Smooth muscle cell (in vitro differentiated cells): Measurements from ENCODE around the gene NME8. TPM values are rescaled to one million over a fixed set of nuclear protein-coding genes. Genes with fewer than 3 reads are reported as not detected.

ENCODE experiments used
- DNase-seq: peaks from one replicate; lab custom pipeline; 2025; ENCODE audit not compliant: unreplicated experiment; lab: John Stamatoyannopoulos, UW
- H2AFZ ChIP-seq: fragments of 200-600 bp; sonication (generic); 2 replicates; pipeline ENCODE4 v1.6.0; 2016; ENCODE audit warnings: antibody characterized with exemption, low read depth, mild to moderate bottlenecking
- H3F3A ChIP-seq: fragments of 200-600 bp; sonication (generic); 2 replicates; pipeline ENCODE4 v1.6.0; 2017; ENCODE audit warnings: antibody characterized with exemption, low read depth
- H3K27ac ChIP-seq: fragments of 200-600 bp; sonication (generic); 2 replicates; pipeline ENCODE4 v1.5.1; 2016; ENCODE audit warnings: low read depth, mild to moderate bottlenecking
- H3K27me3 ChIP-seq: fragments of 200-600 bp; sonication (generic); 2 replicates; pipeline ENCODE4 v1.6.1; 2016; ENCODE audit warnings: low read depth, mild to moderate bottlenecking
- H3K36me3 ChIP-seq: fragments of 200-600 bp; sonication (generic); 2 replicates; pipeline ENCODE4 v1.5.1; 2016; ENCODE audit warnings: low read depth
- H3K4me1 ChIP-seq: fragments of 200-600 bp; sonication (generic); 2 replicates; pipeline ENCODE4 v1.5.1; 2016; ENCODE audit warnings: low read depth
- H3K4me2 ChIP-seq: fragments of 200-600 bp; sonication (generic); 2 replicates; pipeline ENCODE4 v1.6.0; 2016; ENCODE audit warnings: mild to moderate bottlenecking
- H3K4me3 ChIP-seq: fragments of 200-600 bp; sonication (generic); 2 replicates; pipeline ENCODE4 v1.5.1; 2016; ENCODE audit warnings: mild to moderate bottlenecking
- H3K79me2 ChIP-seq: fragments of 200-600 bp; sonication (generic); 2 replicates; pipeline ENCODE4 v1.6.0; 2016; ENCODE audit warnings: low read depth, mild to moderate bottlenecking
- H3K9ac ChIP-seq: fragments of 200-600 bp; sonication (generic); 2 replicates; pipeline ENCODE4 v1.6.0; 2016; ENCODE audit warnings: low read depth
- H3K9me3 ChIP-seq: fragments of 200-600 bp; sonication (generic); replicated peaks from 2 replicates; pipeline ENCODE4 v1.5.1; 2016; ENCODE audit warnings: low read depth
- H4K20me1 ChIP-seq: fragments of 200-600 bp; sonication (generic); 2 replicates; pipeline ENCODE4 v1.6.0; 2016; ENCODE audit warnings: low read depth
- WGBS: methylation state at CpG from one replicate; pipeline ENCODE4 v1.1.7; 2016; ENCODE audit warnings: low lambda C conversion rate; 5-methylcytosine and 5-hydroxymethylcytosine counted together
- polyA plus RNA-seq: library from polyadenylated mRNA; unstranded; fragments of >200 nt; fragmentation: Nextera tagmentation; extraction: Ambion mirVana; gene quantifications from 2 replicates; pipeline ENCODE4 v1.2.1, GENCODE V29; 2016
- total RNA-seq: library from RNA; depleted of rRNA; stranded (reverse); fragments of >200 nt; gene quantifications from 2 replicates; pipeline ENCODE4 v1.2.3, GENCODE V29; 2014
- TF ChIP-seq, protein P1 (sequence below): fragments of 200-600 bp; sonication (generic); IDR thresholded peaks from 2 replicates; pipeline ENCODE4 v1.5.1; 2017; ENCODE audit warnings: borderline replicate concordance, mild to moderate bottlenecking, antibody characterized with exemption; ENCODE audit not compliant: insufficient read depth, poor library complexity, severe bottlenecking

NME8 gene
- total and polyA plus RNA-seq, 2 experiments from 2014 or later = 0.13 to 0.61 TPM

DNA sequence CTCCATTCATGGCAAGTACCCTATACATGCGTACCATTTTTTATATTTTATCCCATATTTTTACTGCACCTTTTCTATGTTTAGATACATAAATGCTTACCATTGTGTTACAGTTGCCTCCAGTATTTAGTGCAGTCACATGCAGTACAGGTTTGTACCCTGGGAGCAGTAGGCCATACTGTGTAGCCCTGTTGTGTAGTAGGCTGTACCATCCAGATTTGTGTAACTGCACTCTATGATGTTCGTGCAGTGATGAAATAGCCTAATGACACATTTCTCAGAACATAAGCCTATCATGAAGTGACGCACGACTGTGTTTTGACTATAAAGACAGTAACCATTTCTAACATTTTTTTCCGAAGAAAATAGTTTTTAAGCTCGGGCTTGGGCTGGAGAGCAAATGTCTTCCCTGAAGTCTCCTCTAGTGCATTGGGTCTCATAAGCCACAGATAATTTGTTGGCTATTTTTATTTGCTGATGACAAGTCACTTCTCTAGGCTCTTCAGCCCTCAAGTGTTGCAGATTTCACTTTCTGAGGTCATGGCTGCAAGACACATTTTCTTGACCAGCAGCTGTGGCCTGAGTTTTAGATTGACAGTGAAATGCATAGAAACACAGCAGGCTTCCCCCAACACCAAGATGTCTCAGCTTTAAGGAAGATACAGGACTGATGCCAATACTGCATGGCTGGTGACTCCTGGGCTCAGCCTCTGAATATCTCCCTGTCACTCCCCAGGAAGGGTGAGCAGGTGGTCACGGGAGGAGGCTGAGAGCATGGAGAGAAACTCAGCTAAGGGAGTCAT is 98.9 kb downstream of the NME8 start:
- no peak overlapping the region for H3K4me2 ChIP-seq
- no peaks in the 10 kb centered on the region for H3F3A ChIP-seq
- peaks cover 7% of the 10 kb centered on the region for H3K4me1 ChIP-seq
- DNase-seq = no peak
- H2AFZ ChIP-seq = no peak overlapping the region
- no peak overlapping the region for H3K4me3 ChIP-seq
- TF ChIP-seq, protein P1, sequence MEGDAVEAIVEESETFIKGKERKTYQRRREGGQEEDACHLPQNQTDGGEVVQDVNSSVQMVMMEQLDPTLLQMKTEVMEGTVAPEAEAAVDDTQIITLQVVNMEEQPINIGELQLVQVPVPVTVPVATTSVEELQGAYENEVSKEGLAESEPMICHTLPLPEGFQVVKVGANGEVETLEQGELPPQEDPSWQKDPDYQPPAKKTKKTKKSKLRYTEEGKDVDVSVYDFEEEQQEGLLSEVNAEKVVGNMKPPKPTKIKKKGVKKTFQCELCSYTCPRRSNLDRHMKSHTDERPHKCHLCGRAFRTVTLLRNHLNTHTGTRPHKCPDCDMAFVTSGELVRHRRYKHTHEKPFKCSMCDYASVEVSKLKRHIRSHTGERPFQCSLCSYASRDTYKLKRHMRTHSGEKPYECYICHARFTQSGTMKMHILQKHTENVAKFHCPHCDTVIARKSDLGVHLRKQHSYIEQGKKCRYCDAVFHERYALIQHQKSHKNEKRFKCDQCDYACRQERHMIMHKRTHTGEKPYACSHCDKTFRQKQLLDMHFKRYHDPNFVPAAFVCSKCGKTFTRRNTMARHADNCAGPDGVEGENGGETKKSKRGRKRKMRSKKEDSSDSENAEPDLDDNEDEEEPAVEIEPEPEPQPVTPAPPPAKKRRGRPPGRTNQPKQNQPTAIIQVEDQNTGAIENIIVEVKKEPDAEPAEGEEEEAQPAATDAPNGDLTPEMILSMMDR = no peak
- no peak overlapping the region for H3K27ac ChIP-seq
- H3K9ac ChIP-seq = no peak overlapping the region
- no peaks in the 10 kb centered on the region for H3K36me3 ChIP-seq
- no peaks in the 10 kb centered on the region for H3K79me2 ChIP-seq
- H3K9me3 ChIP-seq = no peaks in the 10 kb centered on the region
- WGBS = 94% methylated on average over 7 of the region's 7 CpGs
- no peaks in the 10 kb centered on the region for H4K20me1 ChIP-seq
- H3K27me3 ChIP-seq = no peaks in the 10 kb centered on the region

DNA sequence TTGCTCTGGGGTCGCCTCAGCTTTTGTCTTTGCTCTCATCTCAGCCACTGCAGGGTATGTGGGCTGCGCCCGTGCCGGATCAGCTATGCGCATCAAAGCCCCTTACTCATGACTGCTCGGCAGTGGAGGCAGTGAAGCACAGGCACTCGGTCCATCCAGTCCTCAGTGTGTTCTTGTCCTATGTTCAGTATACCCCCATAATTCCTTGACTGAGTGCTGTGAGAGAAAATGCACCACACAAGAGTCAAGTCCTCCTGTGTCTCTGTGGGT is 99.5 kb downstream of the NME8 start:
- Histone ChIP-seq H3K36me3 (no peaks in the 10 kb centered on the region), H3F3A (no peaks in the 10 kb centered on the region), H3K4me2 (no peak overlapping the region), H3K9ac (no peak overlapping the region), H3K9me3 (no peaks in the 10 kb centered on the region), H3K4me1 (peaks cover 4% of the 10 kb centered on the region), H3K27me3 (no peaks in the 10 kb centered on the region), H4K20me1 (no peaks in the 10 kb centered on the region), H3K27ac (no peak overlapping the region), H3K4me3 (no peak overlapping the region), H3K79me2 (no peaks in the 10 kb centered on the region), H2AFZ (no peak overlapping the region)
- DNase-seq = no peak
- TF ChIP-seq, protein P1 = no peak
- 95% methylated on average over 7 of the region's 7 CpGs for WGBS

Other genes with a start within 250 kb of the NME8 start
- gene GPR141, start 164.8 kb upstream of the NME8 start, total RNA-seq = 2.5 and 9.1 TPM in 2 replicates
- 1.4 TPM in 1 of 2 replicates, not detected in the other for gene GPR141, start 164.8 kb upstream of the NME8 start, polyA plus RNA-seq
- gene SFRP4, start 68.2 kb downstream of the NME8 start, total RNA-seq = not detected in 2 replicates
- gene SFRP4, start 68.2 kb downstream of the NME8 start, polyA plus RNA-seq = not detected in 2 replicates
- 11.1 and 13.9 TPM in 2 replicates for gene EPDR1, start 72.0 kb downstream of the NME8 start, total RNA-seq
- gene EPDR1, start 72.0 kb downstream of the NME8 start, polyA plus RNA-seq = 13.5 and 17.1 TPM in 2 replicates